Upper lobe of left lung (tissue), 4 donors: ENCODE results near the gene SLC49A3.

Experiments used
- CTCF ChIP-seq, 6 experiments: fragments of 450-650 bp in 4 of 6; fragments of 200-600 bp in 2 of 6; sonication (generic) in 2 of 6; IDR thresholded peaks; one replicate each; pipeline ENCODE4 v1.5.1; 2016 to 2019; ENCODE audit warnings: antibody characterized with exemption in 6 of 6
- EP300 ChIP-seq, 4 donors: sonication (generic); formaldehyde crosslinking; IDR thresholded peaks; one replicate each; pipeline ENCODE4 v1.5.1; 2017; ENCODE audit warnings: antibody characterized with exemption in 4 of 4, control low read depth in 2 of 4

- TF ChIP-seq EP300 (IDR thresholded peaks at IDR 0.05), result no peak
- TF ChIP-seq CTCF (IDR thresholded peaks at IDR 0.05), result no peak
Measured at GRCh38 chr4:732911-733630, 44.1 kb upstream of the SLC49A3 start.
